Measurements from ENCODE around the gene ONECUT3.

The ONECUT3 gene

GRCh38 chr19:1752009-1752756 lies 1.1 kb upstream of the ONECUT3 start:
- no peak for TF ChIP-seq BHLHE40 (IDR thresholded peaks at IDR 0.05; ENCODE audit: borderline replicate concordance)
- no peak for TF ChIP-seq HDGF (IDR thresholded peaks at IDR 0.05; ENCODE audit: borderline replicate concordance)
- no peak for TF ChIP-seq L3MBTL2 (conservative IDR thresholded peaks at IDR 0.05)
- no peak for TF ChIP-seq ARNT (IDR thresholded peaks at IDR 0.05)
- no peak for TF ChIP-seq SUZ12 (IDR thresholded peaks at IDR 0.05)
- TF ChIP-seq FOXK2 (IDR thresholded peaks at IDR 0.05): no peak
- no peak for TF ChIP-seq ZNF384 (IDR thresholded peaks at IDR 0.05)
- no peak for TF ChIP-seq NFRKB (IDR thresholded peaks at IDR 0.05)
- TF ChIP-seq CTBP1 (IDR thresholded peaks at IDR 0.05; ENCODE audit: borderline replicate concordance): no peak
- no peak for TF ChIP-seq PKNOX1 (IDR thresholded peaks at IDR 0.05)
- TF ChIP-seq FOXM1 (IDR thresholded peaks at IDR 0.05; ENCODE audit: borderline replicate concordance): no peak
- no peak for TF ChIP-seq FOXA1 (IDR thresholded peaks at IDR 0.05)
- no peak for TF ChIP-seq SP1 (IDR thresholded peaks at IDR 0.05)
- no peak for TF ChIP-seq LEF1 (IDR thresholded peaks at IDR 0.05; ENCODE audit: borderline replicate concordance)
- TF ChIP-seq ELF4 (IDR thresholded peaks at IDR 0.05): no peak
- no peak for TF ChIP-seq TARDBP (IDR thresholded peaks at IDR 0.05)
- no peak for DNase-seq (ENCODE audit: extremely low spot score)
- CTCF ChIA-PET: interaction anchor here (0.9 kb wide), 1 partner anchor 16 kb away, joined by 4 read pairs; no protein-coding TSS in a partner anchor
- POLR2A ChIA-PET: no interaction called here

GRCh38 chr19:1754018-1754635 lies 821 bp downstream of the ONECUT3 start:
- no peak for DNase-seq (ENCODE audit: extremely low spot score)
- POLR2A ChIA-PET: interaction anchor here (1.4 kb wide), 1 partner anchor 29 kb away, joined by 3 read pairs; no protein-coding TSS in a partner anchor
- CTCF ChIA-PET: interaction anchor here (1.3 kb wide), 1 partner anchor 82 kb away, joined by 6 read pairs; no protein-coding TSS in a partner anchor

GRCh38 chr19:1754636-1755466 lies 1.5 kb downstream of the ONECUT3 start:
- DNase-seq (ENCODE audit: extremely low spot score): no peak
- TF ChIP-seq BHLHE40 (IDR thresholded peaks at IDR 0.05; ENCODE audit: borderline replicate concordance): no peak
- no peak for TF ChIP-seq L3MBTL2 (conservative IDR thresholded peaks at IDR 0.05)
- TF ChIP-seq CTBP1 (IDR thresholded peaks at IDR 0.05; ENCODE audit: borderline replicate concordance): no peak
- no peak for TF ChIP-seq SUZ12 (IDR thresholded peaks at IDR 0.05)
- no peak for TF ChIP-seq SP1 (IDR thresholded peaks at IDR 0.05)
- TF ChIP-seq FOXA1 (IDR thresholded peaks at IDR 0.05): no peak
- TF ChIP-seq ZNF384 (IDR thresholded peaks at IDR 0.05): no peak
- TF ChIP-seq FOXM1 (IDR thresholded peaks at IDR 0.05; ENCODE audit: borderline replicate concordance): no peak
- TF ChIP-seq FOXK2 (IDR thresholded peaks at IDR 0.05): no peak
- no peak for TF ChIP-seq NFRKB (IDR thresholded peaks at IDR 0.05)
- TF ChIP-seq PKNOX1 (IDR thresholded peaks at IDR 0.05): no peak
- ChIA-PET CTCF (interaction anchor here (0.7 to 1.3 kb wide), 2 partner anchors 72 to 82 kb away, joined by 3 to 6 read pairs; no protein-coding TSS in a partner anchor), POLR2A (interaction anchor here (1.4 kb wide), 1 partner anchor 29 kb away, joined by 3 read pairs; no protein-coding TSS in a partner anchor)

More at GRCh38 chr19:1754018-1754635, 821 bp downstream of the ONECUT3 start:
- TF ChIP-seq SUZ12 (IDR thresholded peaks at IDR 0.05) (no peak), ARNT (IDR thresholded peaks at IDR 0.05) (no peak), FOXM1 (IDR thresholded peaks at IDR 0.05; ENCODE audit: borderline replicate concordance) (no peak), FOXA1 (IDR thresholded peaks at IDR 0.05) (no peak), ZNF384 (IDR thresholded peaks at IDR 0.05) (no peak), FOXK2 (IDR thresholded peaks at IDR 0.05) (no peak), SP1 (IDR thresholded peaks at IDR 0.05) (no peak), BHLHE40 (IDR thresholded peaks at IDR 0.05; ENCODE audit: borderline replicate concordance) (no peak), NFRKB (IDR thresholded peaks at IDR 0.05) (no peak), TARDBP (IDR thresholded peaks at IDR 0.05) (no peak), CTBP1 (IDR thresholded peaks at IDR 0.05; ENCODE audit: borderline replicate concordance) (no peak), HDGF (IDR thresholded peaks at IDR 0.05; ENCODE audit: borderline replicate concordance) (no peak), ELF4 (IDR thresholded peaks at IDR 0.05) (no peak), L3MBTL2 (conservative IDR thresholded peaks at IDR 0.05) (no peak), LEF1 (IDR thresholded peaks at IDR 0.05; ENCODE audit: borderline replicate concordance) (no peak), PKNOX1 (IDR thresholded peaks at IDR 0.05) (no peak)

GRCh38 chr19:1755467-1756171 lies 2.3 kb downstream of the ONECUT3 start:
- DNase-seq (ENCODE audit: extremely low spot score): no peak
- ChIA-PET POLR2A (interaction anchor here (1.4 kb wide), 1 partner anchor 30 kb away, joined by 3 read pairs; no protein-coding TSS in a partner anchor), CTCF (interaction anchor here (0.7 to 1.3 kb wide), 2 partner anchors 71 to 83 kb away, joined by 3 to 6 read pairs; no protein-coding TSS in a partner anchor)
- TF ChIP-seq FOXK2 (IDR thresholded peaks at IDR 0.05) (no peak), HDGF (IDR thresholded peaks at IDR 0.05; ENCODE audit: borderline replicate concordance) (no peak), LEF1 (IDR thresholded peaks at IDR 0.05; ENCODE audit: borderline replicate concordance) (no peak), SUZ12 (IDR thresholded peaks at IDR 0.05) (no peak; the same call in 1 of the 2 replicates), ZNF384 (IDR thresholded peaks at IDR 0.05) (no peak), FOXM1 (IDR thresholded peaks at IDR 0.05; ENCODE audit: borderline replicate concordance) (no peak), TARDBP (IDR thresholded peaks at IDR 0.05) (no peak), SP1 (IDR thresholded peaks at IDR 0.05) (no peak), CTBP1 (IDR thresholded peaks at IDR 0.05; ENCODE audit: borderline replicate concordance) (no peak), NFRKB (IDR thresholded peaks at IDR 0.05) (no peak), ARNT (IDR thresholded peaks at IDR 0.05) (no peak), BHLHE40 (IDR thresholded peaks at IDR 0.05; ENCODE audit: borderline replicate concordance) (no peak), PKNOX1 (IDR thresholded peaks at IDR 0.05) (no peak), L3MBTL2 (conservative IDR thresholded peaks at IDR 0.05) (no peak)

Data from HEK293T (cell line).